ENCODE measurements around the gene PACSIN3.

Gene PACSIN3

DNA sequence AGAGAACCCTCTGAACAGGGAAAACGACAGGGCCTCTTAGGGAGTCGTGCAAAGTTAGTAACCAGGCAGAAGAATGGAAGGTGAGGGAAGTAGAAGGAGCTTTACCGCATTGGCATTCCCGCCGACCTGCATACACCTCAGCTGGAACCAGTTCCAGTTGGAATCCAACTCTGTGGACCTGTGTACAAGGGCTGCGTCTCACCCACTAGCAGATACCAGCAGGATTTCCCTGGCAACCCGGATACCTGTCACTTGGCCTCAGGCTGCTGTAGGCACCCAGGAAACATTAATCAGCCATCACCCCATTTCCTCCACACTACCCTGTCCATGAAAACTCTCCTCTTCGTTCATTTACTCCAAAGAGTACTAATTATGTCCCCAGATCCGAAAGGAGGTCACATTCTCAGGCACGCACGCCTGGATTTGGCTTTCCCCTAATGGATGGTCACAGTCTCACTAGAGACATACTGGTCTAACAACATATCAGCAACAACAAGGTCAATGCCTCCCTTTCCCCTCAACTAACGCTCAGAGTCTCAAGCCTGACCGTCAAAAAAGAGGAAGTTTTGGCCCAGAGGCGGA lies 10.4 kb downstream of the PACSIN3 start:
- no peak for DNase-seq

- no peak for DNase-seq
These were observed 13.4 kb downstream of the PACSIN3 start for GRCh38 chr11:47172740-47173336.

GRCh38 chr11:47171856-47172255 lies 14.4 kb downstream of the PACSIN3 start:
- DNase-seq, result no peak

DNA sequence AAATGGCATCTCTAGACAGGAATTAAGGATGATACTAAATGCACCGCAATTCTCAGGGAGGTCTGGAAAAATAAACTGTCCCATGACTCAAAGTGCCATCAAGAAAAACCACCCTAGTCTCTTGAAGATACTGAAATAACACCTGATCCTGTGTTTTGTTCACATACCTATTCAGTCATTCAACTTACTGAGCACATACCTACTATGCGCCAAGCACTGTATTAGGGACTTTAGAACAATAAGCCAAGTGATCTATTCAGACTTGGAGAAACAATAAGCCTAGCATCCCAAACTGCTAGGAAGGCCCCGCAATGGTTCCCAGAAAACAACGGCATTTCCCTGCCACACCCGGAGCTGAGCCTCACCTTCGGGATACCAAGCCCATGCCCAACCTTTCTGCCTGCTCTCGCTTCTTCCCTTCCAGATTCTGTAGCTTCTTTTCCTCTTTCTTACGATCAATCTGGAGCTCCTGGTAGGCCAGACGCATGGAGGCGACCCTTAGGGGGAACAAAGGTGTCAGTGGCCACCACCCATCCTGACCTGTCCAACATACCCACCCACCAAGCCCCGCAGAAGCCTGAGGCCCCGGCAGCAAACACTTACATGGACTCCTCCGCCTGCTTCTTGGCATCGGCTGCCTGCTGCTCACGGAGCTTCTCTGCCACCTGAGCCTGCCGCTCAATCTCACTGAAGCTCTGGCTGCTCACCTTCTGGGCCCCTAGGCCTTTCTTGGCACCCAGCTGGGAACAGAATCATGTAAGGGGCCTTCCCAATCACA lies 15.0 kb downstream of the PACSIN3 start:
- DNase-seq, result no peak

DNA sequence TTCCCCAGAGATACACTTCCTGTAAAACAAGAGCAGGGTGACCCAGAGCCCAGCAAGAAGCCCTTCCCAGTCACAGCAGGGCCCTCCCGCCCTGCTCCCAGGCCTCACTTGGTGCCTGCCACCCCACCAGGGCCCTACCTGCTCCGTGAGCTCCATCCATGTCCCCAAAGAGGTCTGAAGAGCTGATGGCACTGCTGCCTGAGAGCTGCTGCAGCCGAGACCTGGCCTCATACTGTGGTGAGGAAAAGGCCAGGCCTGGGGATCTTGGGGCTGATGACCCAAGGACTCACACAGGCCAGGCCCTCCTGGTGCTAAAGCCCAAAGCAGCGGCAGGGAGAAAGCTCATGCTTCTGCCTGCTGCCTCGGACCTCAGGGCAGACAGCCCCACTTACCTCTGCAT lies 19.9 kb downstream of the PACSIN3 start:
- DNase-seq, result no peak

DNA sequence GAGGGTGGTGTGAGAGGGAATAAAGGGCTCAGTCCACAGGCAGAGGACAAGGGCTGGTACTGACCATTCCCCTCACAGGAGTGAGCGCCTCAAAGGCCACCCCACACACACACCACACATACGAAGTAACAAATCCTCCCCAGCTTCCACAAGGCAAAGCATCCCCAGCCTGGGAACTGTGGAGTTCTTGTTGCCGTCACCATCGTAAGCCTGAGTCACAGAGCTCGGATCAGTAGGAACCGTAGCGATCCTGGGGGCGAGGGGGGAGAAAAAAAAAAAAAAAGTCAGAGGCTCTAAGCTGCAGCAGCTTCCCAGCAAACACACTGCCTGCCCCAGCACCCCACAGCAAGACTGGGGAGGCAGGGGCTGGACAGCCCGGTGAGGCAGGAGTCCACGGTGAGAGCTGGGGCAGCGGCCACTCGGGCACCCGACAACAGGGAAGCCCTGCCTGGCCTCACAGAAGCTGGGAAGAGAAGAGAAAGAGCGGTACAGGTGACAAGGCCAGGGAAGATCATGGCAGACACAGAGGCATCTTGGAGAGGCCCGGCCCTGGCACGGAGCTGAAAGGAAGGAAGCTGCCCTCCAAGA lies 20.9 kb downstream of the PACSIN3 start:
- no peak for DNase-seq

DNA sequence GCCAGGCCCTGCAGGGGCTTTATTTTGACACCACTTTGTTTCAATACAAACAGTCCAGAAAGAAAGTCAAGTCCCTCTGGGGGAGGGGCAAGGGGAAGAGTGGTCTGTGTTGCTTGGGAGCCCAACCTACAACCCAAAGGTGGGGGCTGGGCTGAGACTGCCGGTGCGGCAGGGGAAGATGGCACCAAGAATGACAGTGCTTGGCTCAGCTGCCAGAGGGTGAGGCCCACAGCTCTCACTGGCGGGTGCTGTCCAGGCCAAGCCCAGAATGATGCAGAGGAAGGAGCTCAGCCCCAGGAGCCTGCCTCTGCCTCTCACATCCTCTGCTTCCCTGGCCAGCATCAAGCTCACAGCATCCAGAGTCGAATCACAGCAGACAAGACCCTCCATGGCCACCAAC lies 21.9 kb downstream of the PACSIN3 start:
- no peak for DNase-seq

- DNase-seq, result no peak
These were observed 22.3 kb downstream of the PACSIN3 start for GRCh38 chr11:47163898-47164297.

DNA sequence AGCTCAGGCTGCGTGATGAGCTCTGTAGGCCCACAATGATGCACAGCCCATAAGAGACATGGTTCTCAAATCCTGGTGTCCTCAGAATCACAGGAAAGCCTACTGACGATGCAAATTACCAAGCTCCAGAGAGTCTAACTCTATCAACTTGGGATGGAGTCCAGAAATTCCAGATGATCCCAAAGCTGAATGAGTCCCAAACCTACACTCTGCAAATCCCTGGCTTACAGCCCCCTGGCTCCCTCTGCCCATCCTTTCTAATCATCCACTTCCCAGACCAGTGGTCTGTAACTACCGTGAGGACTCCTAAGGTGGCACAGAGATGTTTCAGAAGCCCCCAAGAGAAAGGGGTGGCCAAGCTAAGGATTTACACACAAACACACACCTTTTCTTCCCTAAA lies 23.0 kb downstream of the PACSIN3 start:
- DNase-seq, result no peak

- DNase-seq, result no peak
These were observed 23.8 kb downstream of the PACSIN3 start for GRCh38 chr11:47162426-47162825.

GRCh38 chr11:47161890-47162289 lies 24.3 kb downstream of the PACSIN3 start:
- no peak for DNase-seq

DNA sequence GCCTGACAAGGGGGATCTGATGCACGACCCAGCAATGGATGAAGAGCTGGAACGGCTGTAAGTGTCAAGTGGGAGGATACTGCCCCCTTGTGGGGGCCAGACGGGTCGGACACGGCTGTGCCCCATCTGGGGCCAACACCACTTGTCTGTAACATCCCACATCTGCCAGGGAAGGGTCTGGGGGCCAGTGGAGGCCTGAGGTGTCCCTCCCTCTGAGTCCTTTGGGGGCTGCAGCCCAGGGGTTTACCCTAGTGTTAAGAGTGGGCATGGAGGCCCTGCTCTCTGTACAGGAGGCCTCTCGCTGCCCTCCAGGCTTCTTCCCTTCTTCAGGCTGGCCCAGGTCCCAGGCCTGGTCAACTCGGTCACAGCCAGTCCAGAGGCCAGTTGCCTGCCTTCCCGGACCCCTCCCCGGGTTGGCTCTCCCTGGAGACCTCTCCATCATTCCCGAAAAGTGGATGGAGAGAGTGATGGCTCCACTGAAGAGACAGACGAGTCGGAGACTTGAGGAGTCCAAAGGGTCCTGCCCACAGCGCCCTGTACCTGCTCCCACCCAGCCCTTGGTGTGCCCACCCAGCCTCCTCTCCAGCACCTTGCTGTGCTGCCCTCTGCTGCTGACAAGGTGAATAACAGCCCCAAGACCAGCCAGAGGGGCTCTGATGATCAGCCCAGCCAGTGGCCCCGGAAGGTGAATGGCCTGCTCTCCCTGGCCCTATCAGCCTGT lies 24.9 kb downstream of the PACSIN3 start:
- DNase-seq, result peak; percentile 66

DNA sequence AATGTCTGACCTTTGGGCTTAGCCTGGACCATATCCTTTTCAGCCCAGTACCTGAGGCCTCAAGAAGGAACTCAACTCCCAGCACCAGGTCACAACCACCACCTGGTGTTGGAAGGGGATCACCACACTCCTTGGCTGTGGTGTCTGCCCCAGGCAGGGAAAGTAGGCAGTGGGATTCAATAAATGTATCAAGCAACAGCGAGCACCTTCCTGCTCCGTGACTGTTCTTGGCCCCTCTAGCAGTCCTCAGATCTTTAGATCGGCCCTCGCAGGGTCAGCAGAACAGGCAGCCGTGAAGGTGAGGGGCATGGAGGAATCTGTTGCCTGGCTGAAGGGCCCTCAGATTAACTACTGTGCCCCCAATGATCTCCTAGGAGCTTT lies 25.5 kb downstream of the PACSIN3 start:
- no peak for DNase-seq

DNA sequence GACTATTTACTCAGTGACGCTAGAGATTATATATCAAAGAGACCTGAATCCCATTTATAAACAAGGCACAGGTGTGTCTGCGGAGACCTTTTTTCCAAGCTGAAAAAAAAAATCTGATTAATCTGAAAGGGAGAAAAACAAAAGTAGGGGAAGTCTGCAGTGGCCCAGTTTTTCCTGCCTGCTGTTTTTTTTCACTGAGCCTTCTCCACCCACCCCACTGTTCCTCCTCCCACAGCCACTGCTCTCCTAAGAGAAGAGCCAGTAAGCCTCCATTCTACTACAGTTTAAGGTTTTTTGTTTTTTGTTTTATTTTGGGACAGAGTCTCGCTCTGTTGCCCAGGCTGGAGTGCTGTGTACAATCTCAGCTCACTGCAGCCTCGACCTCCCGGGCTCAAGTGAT lies 28.0 kb downstream of the PACSIN3 start:
- no peak for DNase-seq

GRCh38 chr11:47157805-47158204 lies 28.4 kb downstream of the PACSIN3 start:
- no peak for DNase-seq

- DNase-seq, result no peak
These were observed 29.3 kb downstream of the PACSIN3 start for GRCh38 chr11:47156951-47157350.

- DNase-seq, result no peak
These were observed 29.9 kb downstream of the PACSIN3 start for GRCh38 chr11:47156333-47156732.

- no peak for DNase-seq
These were observed 30.4 kb downstream of the PACSIN3 start for GRCh38 chr11:47155879-47156278.

GRCh38 chr11:47154616-47155570 lies 31.3 kb downstream of the PACSIN3 start:
- no peak for DNase-seq

- DNase-seq, result peak; percentile 67
These were observed 33.0 kb downstream of the PACSIN3 start for GRCh38 chr11:47152953-47153950.
